ENCODE data around the gene IFRD2.
"Not testable (repeated sequence)": the region's sequence is repeated elsewhere in the genome, so short reads cannot be mapped to it uniquely, and the experiment has no call there.

IFRD2 gene

GRCh38 chr3:50244813-50245212, 47.4 kb downstream of the IFRD2 start:
- DNase-seq, result not testable (repeated sequence)

- DNase-seq, result no peak
Observed at GRCh38 chr3:50243543-50243895, 48.7 kb downstream of the IFRD2 start.

GRCh38 chr3:50242851-50243542, 49.2 kb downstream of the IFRD2 start:
- DNase-seq, result no peak

- no peak for DNase-seq
Observed at GRCh38 chr3:50242381-50242770, 49.9 kb downstream of the IFRD2 start.

- no peak for DNase-seq
Observed at GRCh38 chr3:50241713-50242380, 50.4 kb downstream of the IFRD2 start.

GRCh38 chr3:50241163-50241562, 51.1 kb downstream of the IFRD2 start:
- DNase-seq, result no peak

GRCh38 chr3:50239649-50240048, 52.6 kb downstream of the IFRD2 start:
- DNase-seq, result no peak

- DNase-seq, result no peak
Observed at GRCh38 chr3:50238549-50239026, 53.6 kb downstream of the IFRD2 start.

GRCh38 chr3:50237754-50238548, 54.3 kb downstream of the IFRD2 start:
- DNase-seq, result no peak

Data from DMS53 (cell line).